Measurements from ENCODE around the gene C16orf96. TPM values are rescaled to one million over a fixed set of nuclear protein-coding genes. Genes with fewer than 3 reads are reported as not detected.

The C16orf96 gene
- polyA plus RNA-seq, 1 experiment: not detected

DNA sequence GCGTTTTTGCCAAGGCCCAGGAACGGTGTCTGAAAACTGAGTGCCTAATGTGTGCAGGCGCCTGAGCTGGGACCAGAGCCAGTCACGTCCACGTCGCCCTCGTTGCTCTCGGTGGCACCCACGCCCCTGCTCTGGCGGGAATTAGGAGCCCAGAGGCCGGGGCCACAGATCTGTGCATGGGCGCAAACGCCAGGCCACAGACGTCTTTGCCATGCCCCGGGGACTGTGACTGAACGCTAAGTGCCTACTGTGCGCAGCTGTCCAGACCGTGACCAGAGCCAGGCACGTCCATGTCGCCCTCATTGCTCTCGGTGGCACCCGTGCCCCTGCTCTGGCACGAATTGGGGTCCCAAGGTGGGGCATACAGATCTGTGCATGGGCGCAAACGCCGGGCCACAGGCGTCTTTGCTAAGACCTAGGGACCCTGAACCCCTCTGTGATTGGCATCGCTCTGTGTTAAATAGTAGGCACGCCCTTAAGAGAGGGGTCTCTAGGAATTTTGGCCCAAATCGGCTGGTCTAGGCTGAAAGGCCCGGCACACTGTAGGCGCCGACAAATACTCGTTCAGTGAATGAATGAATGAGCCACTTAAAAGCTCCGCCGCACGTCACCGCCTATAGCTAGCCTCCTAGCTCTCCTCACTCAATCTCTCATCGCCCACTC lies 59.4 kb downstream of the C16orf96 start:
- H3K9me3 ChIP-seq (ENCODE audit: control insufficient read depth, insufficient read depth, low read length): peaks cover 9% of the 10 kb centered on the region; the same call in 1 of the 2 replicates
- no peak for DNase-seq (ENCODE audit: low read depth, low spot score)
- H3K4me3 ChIP-seq (ENCODE audit: low read depth, low read length): peak overlapping the region; percentile 53; the same call in 1 of the 2 replicates
- CTCF ChIA-PET: interaction anchor here (0.7 kb wide), 2 partner anchors 110 to 125 kb away, joined by 3 to 4 read pairs; no protein-coding TSS in a partner anchor
- no peaks in the 10 kb centered on the region for H3K27me3 ChIP-seq (ENCODE audit: control insufficient read depth, insufficient read depth, low read length)
- H3K27ac ChIP-seq (ENCODE audit: low read depth, low read length): peak overlapping the region; percentile 85
- POLR2A ChIA-PET: interaction anchor here (0.7 to 1.3 kb wide), 4 partner anchors 9 to 654 kb away, joined by 3 to 6 read pairs (median 4); no protein-coding TSS in a partner anchor
- TF ChIP-seq, protein P1, sequence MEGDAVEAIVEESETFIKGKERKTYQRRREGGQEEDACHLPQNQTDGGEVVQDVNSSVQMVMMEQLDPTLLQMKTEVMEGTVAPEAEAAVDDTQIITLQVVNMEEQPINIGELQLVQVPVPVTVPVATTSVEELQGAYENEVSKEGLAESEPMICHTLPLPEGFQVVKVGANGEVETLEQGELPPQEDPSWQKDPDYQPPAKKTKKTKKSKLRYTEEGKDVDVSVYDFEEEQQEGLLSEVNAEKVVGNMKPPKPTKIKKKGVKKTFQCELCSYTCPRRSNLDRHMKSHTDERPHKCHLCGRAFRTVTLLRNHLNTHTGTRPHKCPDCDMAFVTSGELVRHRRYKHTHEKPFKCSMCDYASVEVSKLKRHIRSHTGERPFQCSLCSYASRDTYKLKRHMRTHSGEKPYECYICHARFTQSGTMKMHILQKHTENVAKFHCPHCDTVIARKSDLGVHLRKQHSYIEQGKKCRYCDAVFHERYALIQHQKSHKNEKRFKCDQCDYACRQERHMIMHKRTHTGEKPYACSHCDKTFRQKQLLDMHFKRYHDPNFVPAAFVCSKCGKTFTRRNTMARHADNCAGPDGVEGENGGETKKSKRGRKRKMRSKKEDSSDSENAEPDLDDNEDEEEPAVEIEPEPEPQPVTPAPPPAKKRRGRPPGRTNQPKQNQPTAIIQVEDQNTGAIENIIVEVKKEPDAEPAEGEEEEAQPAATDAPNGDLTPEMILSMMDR (IDR thresholded peaks at IDR 0.05; ENCODE audit: low read depth, low read length): no peak

DNA sequence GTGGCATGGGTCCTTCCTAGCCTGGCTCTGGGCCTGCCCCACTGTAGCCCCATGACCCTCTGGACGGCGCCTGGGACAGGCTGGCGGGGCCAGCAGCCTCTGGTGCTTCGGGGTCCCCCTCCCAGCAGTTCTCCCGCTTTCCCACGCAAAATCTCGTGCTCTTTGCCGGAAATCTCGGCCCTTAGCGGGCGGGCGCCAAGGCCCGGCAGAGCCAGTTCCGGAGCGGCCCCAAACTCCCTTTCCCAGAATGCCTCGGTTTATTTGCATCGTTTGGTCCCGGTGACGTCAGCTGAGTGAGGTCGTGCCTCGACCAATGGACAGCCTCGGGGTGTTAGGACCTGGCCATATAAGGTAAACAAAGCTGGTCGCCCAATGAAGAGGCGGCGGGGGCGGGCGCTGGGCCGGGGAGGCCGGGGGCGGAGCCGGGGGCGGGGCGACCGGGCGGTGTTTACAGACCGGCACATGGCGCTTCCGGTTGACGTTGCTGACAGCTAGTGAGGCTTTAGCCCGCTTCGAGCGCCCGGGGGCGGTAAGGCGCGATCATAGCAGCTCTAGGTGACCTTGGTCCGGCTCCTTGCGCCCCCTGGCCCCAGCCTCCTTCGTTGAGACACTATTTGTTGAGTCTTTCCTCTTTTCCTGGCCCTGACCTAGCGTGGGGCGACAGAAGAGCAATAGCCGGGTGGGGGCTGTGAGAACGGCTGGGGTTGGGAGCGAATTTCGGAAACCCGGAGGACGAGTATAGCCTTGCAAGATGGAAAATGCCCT lies 60.1 kb downstream of the C16orf96 start:
- H3K27ac ChIP-seq (ENCODE audit: low read depth, low read length): peak overlapping the region; percentile 97
- H3K27me3 ChIP-seq (ENCODE audit: control insufficient read depth, insufficient read depth, low read length): no peaks in the 10 kb centered on the region
- CTCF ChIA-PET: interaction anchor here (0.7 kb wide), 2 partner anchors 110 to 126 kb away, joined by 3 to 4 read pairs; no protein-coding TSS in a partner anchor
- DNase-seq (ENCODE audit: low read depth, low spot score): peak; percentile 99
- POLR2A ChIA-PET: interaction anchor here (0.7 to 1.3 kb wide), 7 partner anchors 8 to 655 kb away, joined by 3 to 6 read pairs (median 3); no protein-coding TSS in a partner anchor
- peaks cover 9% of the 10 kb centered on the region; the same call in 1 of the 2 replicates for H3K9me3 ChIP-seq (ENCODE audit: control insufficient read depth, insufficient read depth, low read length)
- TF ChIP-seq, protein P1 (IDR thresholded peaks at IDR 0.05; ENCODE audit: low read depth, low read length): peak; percentile 39
- H3K4me3 ChIP-seq (ENCODE audit: low read depth, low read length): peak overlapping the region; percentile 68

- ChIA-PET CTCF (no interaction called here), POLR2A (interaction anchor here (0.7 kb wide), 1 partner anchor 17 kb away, joined by 3 read pairs; no protein-coding TSS in a partner anchor)
- no peak for DNase-seq (ENCODE audit: low read depth, low spot score)
Observed at GRCh38 chr16:4617880-4618279, 61.7 kb downstream of the C16orf96 start.

DNA sequence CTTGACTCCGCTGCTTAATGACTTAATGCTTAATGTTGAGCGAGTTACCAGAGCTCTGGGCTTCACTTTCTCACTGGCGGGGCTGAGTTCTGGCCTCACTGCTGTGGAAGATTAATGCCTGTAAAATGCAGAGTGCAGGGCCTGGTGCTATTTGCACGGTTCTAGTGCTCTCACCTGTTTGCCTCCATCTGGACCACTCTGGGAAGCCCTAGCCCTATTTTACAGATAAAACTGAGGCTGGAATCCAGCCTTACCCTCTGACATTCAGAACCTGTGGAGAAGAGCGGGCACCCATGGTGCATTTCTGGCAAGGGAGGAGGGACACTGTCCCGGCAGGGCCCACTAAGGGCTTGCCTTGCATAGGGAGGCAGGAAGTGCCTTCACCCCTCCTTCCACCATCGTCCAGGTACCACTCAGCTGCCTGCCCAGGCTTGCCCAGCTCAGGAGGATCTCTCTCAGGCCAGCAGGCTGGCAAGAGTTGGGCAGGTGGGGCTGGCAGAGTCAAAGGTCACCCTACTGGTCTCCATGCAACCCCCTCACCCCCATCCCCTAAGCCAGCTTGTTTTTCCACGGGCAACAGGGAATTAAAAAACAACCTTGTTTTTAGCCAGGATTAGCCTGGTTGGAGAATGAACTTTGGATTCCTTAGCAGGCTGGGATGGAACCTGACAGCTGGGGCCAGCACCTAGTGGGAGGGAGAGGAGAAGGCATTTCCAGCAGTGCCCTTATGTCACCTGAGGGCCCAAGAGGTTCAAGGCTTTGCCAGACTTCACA lies 62.7 kb downstream of the C16orf96 start:
- Histone ChIP-seq H3K4me3 (ENCODE audit: low read depth, low read length) (no peak overlapping the region), H3K27ac (ENCODE audit: low read depth, low read length) (no peak overlapping the region), H3K27me3 (ENCODE audit: control insufficient read depth, insufficient read depth, low read length) (no peaks in the 10 kb centered on the region), H3K9me3 (ENCODE audit: control insufficient read depth, insufficient read depth, low read length) (peaks cover 9% of the 10 kb centered on the region; the same call in 1 of the 2 replicates)
- TF ChIP-seq, protein P1 (IDR thresholded peaks at IDR 0.05; ENCODE audit: low read depth, low read length): no peak
- CTCF ChIA-PET: no interaction called here
- POLR2A ChIA-PET: no interaction called here
- no peak for DNase-seq (ENCODE audit: low read depth, low spot score)

More at GRCh38 chr16:4617880-4618279, 61.7 kb downstream of the C16orf96 start:
- no peaks in the 10 kb centered on the region for H3K27me3 ChIP-seq (ENCODE audit: control insufficient read depth, insufficient read depth, low read length)
- TF ChIP-seq, protein P1 (IDR thresholded peaks at IDR 0.05; ENCODE audit: low read depth, low read length): no peak
- H3K27ac ChIP-seq (ENCODE audit: low read depth, low read length): no peak overlapping the region
- peaks cover 9% of the 10 kb centered on the region; the same call in 1 of the 2 replicates for H3K9me3 ChIP-seq (ENCODE audit: control insufficient read depth, insufficient read depth, low read length)
- H3K4me3 ChIP-seq (ENCODE audit: low read depth, low read length): no peak overlapping the region

All from AG04450 (cell line).